HG02938 (cell line): Measurements from ENCODE around the gene STX5.
A peak's percentile ranks its signal among the peaks of the same experiment; 100 is the strongest.
"Not testable (repeated sequence)": the region's sequence is repeated elsewhere in the genome, so short reads cannot be mapped to it uniquely, and the experiment has no call there.

Experiments used
- ATAC-seq: cut with Tn5 transposase; IDR thresholded peaks from one replicate; pipeline ENCODE4 v1.9.1; 2021; ENCODE audit warnings: mild to moderate bottlenecking, moderate library complexity; ENCODE audit not compliant: unreplicated experiment

The STX5 gene

GRCh38 chr11:62854825-62855570 lies 23.1 kb upstream of the STX5 start:
- ATAC-seq = no peak

GRCh38 chr11:62854013-62854824 lies 22.4 kb upstream of the STX5 start:
- ATAC-seq = no peak

GRCh38 chr11:62853279-62853965 lies 21.6 kb upstream of the STX5 start:
- no peak for ATAC-seq

- ATAC-seq = no peak
Measured at GRCh38 chr11:62852523-62853188, 20.8 kb upstream of the STX5 start.

- ATAC-seq = no peak
Measured at GRCh38 chr11:62851807-62852522, 20.1 kb upstream of the STX5 start.

GRCh38 chr11:62850911-62851806 lies 19.3 kb upstream of the STX5 start:
- no peak for ATAC-seq

- ATAC-seq = no peak
Measured at GRCh38 chr11:62847767-62848314, 16.0 kb upstream of the STX5 start.

GRCh38 chr11:62846177-62846576 lies 14.3 kb upstream of the STX5 start:
- ATAC-seq = no peak

- ATAC-seq = no peak
Measured at GRCh38 chr11:62844154-62844553, 12.3 kb upstream of the STX5 start.

GRCh38 chr11:62843466-62843865 lies 11.6 kb upstream of the STX5 start:
- no peak for ATAC-seq

GRCh38 chr11:62842891-62843290 lies 11.0 kb upstream of the STX5 start:
- ATAC-seq = not testable (repeated sequence)

- ATAC-seq = no peak
Measured at GRCh38 chr11:62842171-62842741, 10.4 kb upstream of the STX5 start.

GRCh38 chr11:62841361-62842170 lies 9.7 kb upstream of the STX5 start:
- peak; percentile 38 for ATAC-seq

GRCh38 chr11:62840721-62841360 lies 9.0 kb upstream of the STX5 start:
- ATAC-seq = peak; percentile 12

- ATAC-seq = peak; percentile 44
Measured at GRCh38 chr11:62839050-62839945, 7.4 kb upstream of the STX5 start, which contains the start of gene WDR74. TSS of gene WDR74 (minus strand) at chr11:62839590. CDS start at chr11:62839570, 20 bp downstream.

GRCh38 chr11:62835336-62835735 lies 3.5 kb upstream of the STX5 start:
- no peak for ATAC-seq
